GM18505 (cell line): ENCODE measurements around the gene ACKR3.

ENCODE experiments used
- ATAC-seq: cut with Tn5 transposase; IDR thresholded peaks from one replicate; pipeline ENCODE4 v1.9.1; 2021; ENCODE audit not compliant: unreplicated experiment
- POLR2A ChIP-seq: IDR thresholded peaks from 4 replicates; pipeline ENCODE4 v1.6.1; 2011; ENCODE audit warnings: borderline replicate concordance; ENCODE audit not compliant: insufficient read depth, insufficient read length; ENCODE audit errors: extremely low read depth

ACKR3 gene

GRCh38 chr2:236592821-236593220, 23.2 kb downstream of the ACKR3 start:
- no peak for TF ChIP-seq POLR2A

GRCh38 chr2:236593531-236593930, 23.9 kb downstream of the ACKR3 start:
- ATAC-seq, result no peak
- TF ChIP-seq POLR2A, result no peak

More at GRCh38 chr2:236592821-236593220, 23.2 kb downstream of the ACKR3 start:
- no peak for ATAC-seq

- TF ChIP-seq POLR2A, result no peak
- ATAC-seq, result no peak
Observed at GRCh38 chr2:236593956-236594355, 24.3 kb downstream of the ACKR3 start.

GRCh38 chr2:236597629-236598028, 28.0 kb downstream of the ACKR3 start:
- no peak for ATAC-seq
- TF ChIP-seq POLR2A, result no peak

GRCh38 chr2:236599059-236599458, 29.4 kb downstream of the ACKR3 start:
- no peak for TF ChIP-seq POLR2A
- no peak for ATAC-seq

- no peak for TF ChIP-seq POLR2A
- no peak for ATAC-seq
Observed at GRCh38 chr2:236600158-236600557, 30.5 kb downstream of the ACKR3 start.

GRCh38 chr2:236600892-236601291, 31.3 kb downstream of the ACKR3 start:
- TF ChIP-seq POLR2A, result no peak

GRCh38 chr2:236601316-236602202, 31.9 kb downstream of the ACKR3 start:
- TF ChIP-seq POLR2A, result no peak
- no peak for ATAC-seq

More at GRCh38 chr2:236600892-236601291, 31.3 kb downstream of the ACKR3 start:
- no peak for ATAC-seq

- no peak for ATAC-seq
- TF ChIP-seq POLR2A, result no peak
Observed at GRCh38 chr2:236602678-236603077, 33.1 kb downstream of the ACKR3 start.

- TF ChIP-seq POLR2A, result no peak
Observed at GRCh38 chr2:236603361-236604015, 33.9 kb downstream of the ACKR3 start.

GRCh38 chr2:236604575-236605344, 35.1 kb downstream of the ACKR3 start:
- ATAC-seq, result no peak
- no peak for TF ChIP-seq POLR2A

More at GRCh38 chr2:236603361-236604015, 33.9 kb downstream of the ACKR3 start:
- no peak for ATAC-seq

GRCh38 chr2:236605345-236605734, 35.7 kb downstream of the ACKR3 start:
- no peak for ATAC-seq
- TF ChIP-seq POLR2A, result no peak

GRCh38 chr2:236606023-236606422, 36.4 kb downstream of the ACKR3 start:
- ATAC-seq, result no peak
- TF ChIP-seq POLR2A, result no peak
